ENCODE results near the gene COL4A2.

COL4A2 gene

DNA sequence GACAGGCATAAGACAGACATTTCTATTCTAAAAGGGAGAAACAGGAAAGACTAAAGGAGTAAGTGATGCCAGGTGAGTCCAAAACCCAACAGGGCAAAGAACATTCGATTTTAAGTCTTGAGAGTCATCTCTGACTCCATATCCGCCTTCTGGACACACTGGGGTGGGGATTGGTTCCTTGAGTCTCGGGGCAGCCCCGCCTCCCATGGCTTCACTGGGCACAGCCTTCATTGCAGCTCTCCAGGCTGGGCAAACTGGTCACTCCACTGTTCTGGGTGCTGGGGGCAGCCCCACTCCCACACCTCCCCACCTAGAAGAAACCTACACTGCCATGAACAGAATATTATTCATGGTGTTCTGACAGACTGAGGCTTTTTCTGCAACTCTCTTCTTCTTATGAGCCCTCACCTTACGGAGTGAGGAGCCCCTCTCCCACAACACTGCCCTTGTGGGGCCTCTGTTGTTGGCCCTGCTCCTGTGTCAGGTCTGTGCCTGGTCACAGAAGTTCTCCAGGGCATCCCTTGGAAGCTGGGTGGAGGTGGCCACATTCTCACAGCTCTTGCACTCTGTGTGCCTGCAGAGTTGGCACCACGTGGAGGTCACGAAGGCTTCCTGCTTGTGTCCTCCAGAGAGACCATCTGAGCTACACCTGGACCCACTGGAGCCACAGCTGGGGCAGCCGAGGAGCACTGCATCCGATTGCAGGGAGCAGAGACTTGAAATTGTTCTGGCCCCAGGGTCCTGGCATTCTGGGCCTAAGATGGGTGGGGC is 95.4 kb downstream of the COL4A2 start:
- no peak for DNase-seq (ENCODE audit: low spot score)

GRCh38 chr13:110403315-110403714 is 96.2 kb downstream of the COL4A2 start:
- DNase-seq (ENCODE audit: low spot score), result no peak

GRCh38 chr13:110403721-110404120 is 96.6 kb downstream of the COL4A2 start:
- no peak for DNase-seq (ENCODE audit: low spot score)

GRCh38 chr13:110404321-110404720 is 97.2 kb downstream of the COL4A2 start:
- no peak for DNase-seq (ENCODE audit: low spot score)

DNA sequence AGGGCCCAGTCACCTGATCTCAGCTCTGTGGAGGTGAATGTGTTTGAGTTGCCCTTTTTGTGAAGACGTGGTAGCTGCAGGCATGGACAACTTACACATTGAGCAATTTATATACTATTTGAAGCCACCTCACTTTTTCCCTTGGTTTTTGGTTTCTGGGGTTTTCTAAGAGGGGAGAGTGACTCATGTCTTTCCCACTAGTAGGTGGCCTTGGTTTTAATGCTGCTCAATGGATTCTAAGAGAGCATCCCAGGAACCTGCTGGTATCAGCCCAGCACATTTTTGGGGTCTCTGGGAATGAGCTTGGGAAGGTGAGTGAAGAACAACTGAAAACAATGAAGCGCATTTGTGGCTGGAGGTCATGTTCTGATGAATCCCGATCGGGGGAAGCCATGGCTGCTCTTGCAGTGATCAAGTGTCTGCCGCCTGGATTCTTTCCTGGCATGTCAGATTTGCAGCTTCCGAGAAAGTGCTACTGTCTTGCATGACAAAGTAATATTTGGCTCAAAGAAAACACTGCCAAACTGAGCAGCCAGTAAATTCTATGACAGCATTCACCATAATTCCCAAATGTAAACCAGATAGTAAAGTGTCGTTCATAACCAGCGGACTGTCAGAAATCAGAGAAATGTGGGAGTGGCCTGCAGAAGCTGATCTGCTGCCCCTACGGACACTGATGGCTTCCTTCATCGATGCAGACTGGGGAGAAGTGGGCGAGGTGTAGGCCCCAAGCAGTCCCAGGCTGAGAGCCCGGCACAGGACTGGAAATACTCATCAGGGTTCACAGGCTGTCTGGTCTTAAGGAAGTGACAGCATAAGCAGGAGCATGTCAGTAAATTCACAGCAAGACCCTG is 98.7 kb downstream of the COL4A2 start:
- DNase-seq (ENCODE audit: low spot score), result no peak

DNA sequence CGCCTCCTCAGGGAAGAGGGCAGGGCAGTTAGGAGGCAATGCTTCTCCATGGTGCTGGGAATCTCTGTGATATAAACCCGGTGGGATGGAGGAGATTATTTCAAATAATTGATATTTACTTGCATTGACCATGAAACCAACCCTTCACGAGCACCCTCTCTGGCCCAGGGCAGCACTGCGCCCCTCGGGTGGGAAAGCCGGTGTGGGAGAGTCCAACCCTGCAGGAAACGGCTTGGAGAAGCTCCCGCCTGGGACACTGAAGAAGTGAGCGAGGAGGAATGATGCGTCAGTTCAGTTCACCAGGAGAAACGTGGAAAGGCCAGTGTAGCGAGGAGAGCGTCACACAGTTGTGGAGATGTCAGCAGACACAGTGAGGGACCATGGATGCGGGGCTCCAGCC is 99.9 kb downstream of the COL4A2 start:
- no peak for DNase-seq (ENCODE audit: low spot score)

DNA sequence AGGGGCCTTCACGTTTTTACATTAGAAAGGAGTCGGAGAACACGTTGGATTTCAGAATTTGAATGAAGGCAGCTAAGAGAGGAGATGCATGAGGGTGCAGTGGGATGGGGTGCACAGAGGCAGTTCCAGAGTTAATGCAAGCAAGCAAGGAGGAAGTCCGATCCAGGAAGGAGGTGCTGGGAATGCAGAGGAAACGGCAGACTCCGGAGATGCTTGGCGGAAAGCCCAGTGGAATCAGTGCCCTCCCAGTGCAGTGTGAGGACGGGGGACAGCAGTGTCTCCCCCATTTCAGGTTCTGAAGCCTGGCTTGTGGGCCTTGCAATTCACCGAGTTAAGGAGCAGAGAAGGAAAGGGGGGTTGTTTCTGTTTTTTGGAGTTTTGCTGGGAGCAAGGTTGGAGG is 100.4 kb downstream of the COL4A2 start:
- no peak for DNase-seq (ENCODE audit: low spot score)

DNA sequence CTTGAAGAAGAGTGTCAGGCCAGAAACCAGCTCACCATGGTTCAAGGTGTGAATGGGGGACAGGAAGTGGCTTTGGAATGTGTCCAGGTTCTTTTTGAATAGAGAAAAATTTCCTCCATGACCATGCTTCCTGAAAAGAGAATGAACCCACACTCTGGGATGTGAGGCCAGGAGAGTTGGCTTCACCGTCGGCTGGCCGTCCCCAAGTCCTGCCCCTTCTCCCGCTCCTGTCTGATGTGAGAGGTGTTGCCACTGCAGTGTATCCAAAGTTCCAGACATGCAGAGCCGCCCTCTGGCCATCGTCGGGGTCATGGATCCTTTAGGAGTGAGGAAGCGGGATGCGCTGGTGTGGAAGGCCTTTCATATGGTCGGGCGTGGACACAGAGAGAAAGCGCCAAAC is 101.2 kb downstream of the COL4A2 start:
- DNase-seq (ENCODE audit: low spot score), result no peak

DNA sequence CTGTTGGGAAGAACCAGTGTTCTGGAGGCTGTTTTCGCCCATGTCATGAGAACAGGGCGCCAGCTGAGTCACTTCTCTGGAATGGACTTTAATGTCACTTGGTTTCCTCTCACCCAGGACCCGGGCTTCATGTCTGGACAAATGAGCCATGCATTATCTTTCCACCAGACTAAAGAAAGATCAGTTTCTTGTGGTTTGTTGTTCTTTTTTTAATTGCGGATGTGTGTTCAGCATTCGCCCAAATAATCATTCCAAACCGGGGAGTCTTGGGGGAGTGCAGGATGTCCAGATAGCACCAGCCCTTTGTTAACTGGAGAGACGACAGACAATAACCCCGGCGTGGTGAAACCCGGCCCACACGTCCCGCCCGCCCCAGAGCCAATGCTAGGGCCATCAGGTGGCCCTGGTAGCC is 102.5 kb downstream of the COL4A2 start:
- DNase-seq (ENCODE audit: low spot score), result no peak

DNA sequence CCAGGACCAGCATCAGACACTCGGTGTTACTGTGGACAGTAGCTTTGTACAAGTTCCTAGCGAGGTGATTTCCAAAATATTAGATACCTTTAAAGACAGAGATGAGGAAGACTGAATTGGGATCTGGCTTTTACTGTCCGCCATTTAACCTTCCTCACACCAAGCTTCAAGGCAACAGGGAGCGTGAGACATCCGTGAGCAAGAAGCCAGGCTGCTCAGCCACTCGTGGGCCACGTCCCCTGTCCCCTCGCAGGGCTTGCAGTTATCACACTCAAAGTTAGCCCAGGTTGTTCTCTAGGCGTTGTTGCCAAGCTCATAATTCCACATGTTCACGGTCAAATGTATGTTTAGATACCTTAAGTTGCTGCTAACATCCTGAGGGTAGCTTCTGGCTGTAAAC is 102.9 kb downstream of the COL4A2 start:
- DNase-seq (ENCODE audit: low spot score), result no peak

- no peak for DNase-seq (ENCODE audit: low spot score)
Measured at GRCh38 chr13:110410936-110411687, 104.0 kb downstream of the COL4A2 start.

DNA sequence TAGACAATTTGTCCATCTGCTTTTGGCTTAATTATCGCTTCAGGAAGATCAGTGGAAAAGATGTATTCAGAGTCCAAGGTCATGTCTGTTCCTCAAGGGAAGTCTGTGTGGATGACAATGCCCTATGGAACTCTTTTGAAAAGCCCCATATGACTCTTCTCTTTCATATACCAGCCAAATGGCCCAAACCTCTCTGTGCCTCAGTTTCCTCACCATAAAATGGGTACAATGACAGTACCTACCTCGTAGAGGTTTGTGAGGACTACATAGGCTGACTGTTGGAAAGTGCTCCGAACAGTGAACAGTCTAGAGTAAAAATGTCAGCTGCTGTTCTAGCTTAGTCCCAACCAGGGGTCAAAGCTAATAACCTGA is 104.6 kb downstream of the COL4A2 start:
- DNase-seq (ENCODE audit: low spot score), result no peak

- peak; percentile 81 for DNase-seq (ENCODE audit: low spot score)
Measured at GRCh38 chr13:110412132-110412914, 105.2 kb downstream of the COL4A2 start.

- DNase-seq (ENCODE audit: low spot score), result no peak
Measured at GRCh38 chr13:110413016-110413675, 106.1 kb downstream of the COL4A2 start.

GRCh38 chr13:110413676-110414040 is 106.6 kb downstream of the COL4A2 start:
- DNase-seq (ENCODE audit: low spot score), result no peak

DNA sequence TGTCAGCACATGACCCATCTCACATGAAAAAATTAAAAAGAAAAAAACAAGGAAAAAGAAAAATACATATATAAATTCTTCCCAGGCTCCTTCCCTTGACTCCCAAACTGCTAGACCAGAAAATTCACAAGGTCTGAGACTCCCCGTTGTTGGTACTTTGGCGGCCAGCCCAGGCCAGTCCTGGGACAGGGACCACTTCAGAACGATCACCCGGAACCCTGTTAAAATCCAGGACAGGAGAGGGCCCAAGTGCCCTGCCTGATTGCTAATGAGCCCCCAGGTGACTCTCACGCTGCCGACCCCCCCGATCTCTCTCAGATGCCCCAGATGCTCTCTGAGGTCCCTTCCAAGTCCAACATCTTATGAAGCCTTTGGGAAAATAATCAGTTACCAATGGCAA is 107.2 kb downstream of the COL4A2 start:
- DNase-seq (ENCODE audit: low spot score), result no peak

GRCh38 chr13:110414931-110415330 is 107.8 kb downstream of the COL4A2 start:
- no peak for DNase-seq (ENCODE audit: low spot score)

DNA sequence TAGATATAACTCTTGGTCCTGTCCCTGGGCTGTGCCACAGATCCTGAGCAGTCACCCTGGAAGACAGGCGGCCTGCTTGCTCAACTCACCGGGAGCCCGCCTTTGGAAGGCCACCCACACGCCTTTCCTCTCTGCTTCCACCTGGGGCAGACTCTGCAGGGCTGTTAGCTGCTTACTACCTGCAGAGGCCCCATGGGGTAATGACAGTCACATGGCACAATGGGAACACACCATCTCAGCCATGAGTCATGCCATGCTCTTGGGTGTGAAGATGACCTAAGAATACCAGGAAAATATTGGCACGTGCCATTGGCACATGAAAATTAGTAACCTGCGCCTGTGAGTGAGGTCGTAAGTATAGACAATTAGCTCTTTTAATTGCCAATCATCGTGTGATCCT is 108.6 kb downstream of the COL4A2 start:
- no peak for DNase-seq (ENCODE audit: low spot score)

DNA sequence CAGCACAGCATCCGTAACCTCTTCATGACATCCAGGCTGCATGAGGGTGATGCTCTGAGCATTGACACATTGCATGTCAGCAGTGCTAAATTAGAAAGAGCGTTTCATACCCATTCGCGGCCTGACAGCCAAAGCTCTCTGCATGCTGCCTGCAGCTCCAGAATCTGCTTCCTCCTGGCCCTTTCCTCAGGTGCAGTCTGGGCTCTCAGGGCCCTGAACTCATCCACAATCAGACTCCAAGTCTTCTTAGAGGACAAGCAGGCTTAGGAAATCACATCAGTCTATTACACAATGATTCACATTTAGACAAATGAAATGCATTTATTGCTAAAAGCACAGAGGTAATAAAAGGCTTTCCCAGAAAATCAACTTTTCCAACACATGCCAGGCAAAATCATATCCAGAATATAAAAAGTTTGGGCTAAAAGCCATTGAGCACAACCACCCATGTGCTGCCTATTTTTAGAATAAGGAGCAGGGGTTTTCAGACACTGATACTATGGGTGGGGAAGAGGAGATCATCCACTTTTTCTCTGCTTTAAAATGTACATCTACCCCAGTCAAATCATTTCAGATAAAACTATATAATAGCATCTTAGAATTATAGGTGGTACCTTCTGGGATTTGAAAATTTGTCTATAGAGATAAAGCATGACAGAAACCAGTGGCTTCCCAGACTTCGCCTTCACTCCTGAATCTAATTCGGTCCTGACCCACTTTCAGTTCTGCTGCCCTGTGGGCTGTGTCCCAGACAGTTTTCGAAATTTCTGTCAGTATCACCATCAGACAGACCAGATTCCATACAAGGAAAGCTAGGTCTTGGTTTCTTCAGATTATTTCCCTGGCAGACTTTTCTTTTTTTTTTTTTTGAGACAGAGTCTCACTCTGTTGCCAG is 109.3 kb downstream of the COL4A2 start:
- no peak for DNase-seq (ENCODE audit: low spot score)

DNA sequence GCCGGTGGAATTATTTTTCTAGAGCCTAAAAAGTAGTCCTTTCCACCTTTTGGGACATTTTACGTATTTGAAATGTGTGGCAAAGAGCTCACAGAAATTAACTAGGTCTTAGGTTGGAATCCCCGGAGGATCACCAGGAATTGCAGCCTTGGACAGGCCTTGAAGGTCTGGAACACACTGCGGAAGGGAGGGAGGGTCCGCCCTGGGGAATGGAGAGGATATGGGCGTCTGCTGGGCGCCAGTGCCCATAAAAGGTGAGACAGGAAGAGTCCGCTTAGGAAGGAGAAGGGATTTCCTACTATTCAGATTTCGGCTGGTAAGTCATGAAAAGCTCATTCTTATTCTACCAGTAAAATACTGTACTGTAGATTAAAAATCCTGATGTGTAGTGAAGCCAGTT is 111.9 kb downstream of the COL4A2 start:
- DNase-seq (ENCODE audit: low spot score), result no peak
